H9 (cell line): ENCODE results near the gene ZNF341. TPM values are rescaled to one million over a fixed set of nuclear protein-coding genes. Genes with fewer than 3 reads are reported as not detected.

Source experiments
- DNase-seq: peaks from one replicate; pipeline ENCODE4 v3.0.0-alpha.2; 2017
- H2AFZ ChIP-seq: one replicate; pipeline ENCODE4 v1.6.1; 2013; ENCODE audit warnings: mild to moderate bottlenecking, low read length, control low read depth, moderate library complexity
- H2AK5ac ChIP-seq: 2 replicates; pipeline ENCODE4 v1.6.1; 2013; ENCODE audit warnings: low read length, control low read depth, mixed read lengths; ENCODE audit not compliant: insufficient read length
- H2BK120ac ChIP-seq: one replicate; pipeline ENCODE4 v1.6.1; 2013; ENCODE audit warnings: low read depth, mild to moderate bottlenecking, low read length, control low read depth, inconsistent platforms; ENCODE audit not compliant: poor library complexity, severe bottlenecking
- H2BK12ac ChIP-seq: 2 replicates; pipeline ENCODE4 v1.6.1; 2013; ENCODE audit warnings: low read length, control low read depth, mixed read lengths, low read depth; ENCODE audit not compliant: insufficient read length
- H2BK15ac ChIP-seq: 2 replicates; pipeline ENCODE4 v1.6.1; 2013; ENCODE audit warnings: low read depth, low read length, control low read depth
- H2BK20ac ChIP-seq: one replicate; pipeline ENCODE4 v1.6.1; 2013; ENCODE audit warnings: low read depth, mild to moderate bottlenecking, low read length, control low read depth, inconsistent platforms; ENCODE audit not compliant: poor library complexity, severe bottlenecking
- H2BK5ac ChIP-seq: 2 replicates; pipeline ENCODE4 v1.6.1; 2013; ENCODE audit warnings: low read length, control low read depth, mixed read lengths; ENCODE audit not compliant: insufficient read length
- H3K14ac ChIP-seq: 2 replicates; pipeline ENCODE4 v1.6.1; 2013; ENCODE audit warnings: low read length, control low read depth; ENCODE audit not compliant: insufficient read depth
- H3K18ac ChIP-seq: 2 replicates; pipeline ENCODE4 v1.6.1; 2013; ENCODE audit warnings: low read depth, mild to moderate bottlenecking, mixed read lengths, low read length, control low read depth; ENCODE audit not compliant: insufficient read length
- H3K23ac ChIP-seq: 2 replicates; pipeline ENCODE4 v1.6.1; 2013; ENCODE audit warnings: low read length, control low read depth, mixed read lengths, low read depth; ENCODE audit not compliant: insufficient read length
- H3K23me2 ChIP-seq: 2 replicates; pipeline ENCODE4 v1.6.1; 2013; ENCODE audit warnings: low read depth, mild to moderate bottlenecking, mixed read lengths, low read length, control low read depth; ENCODE audit not compliant: insufficient read length, poor library complexity, severe bottlenecking
- H3K27ac ChIP-seq: 2 replicates; pipeline ENCODE4 v1.5.1; 2013; ENCODE audit warnings: low read length, control low read depth, mixed read lengths, low read depth; ENCODE audit not compliant: insufficient read length
- H3K27me3 ChIP-seq: 2 replicates; pipeline ENCODE4 v1.6.1; 2013; ENCODE audit warnings: low read length, control low read depth, inconsistent platforms; ENCODE audit not compliant: insufficient read depth
- H3K4ac ChIP-seq: 2 replicates; pipeline ENCODE4 v1.6.1; 2013; ENCODE audit warnings: low read depth, mild to moderate bottlenecking, control low read depth, inconsistent platforms, low read length, moderate library complexity
- H3K4me1 ChIP-seq: 2 replicates; pipeline ENCODE4 v1.6.1; 2013; ENCODE audit warnings: low read length, control low read depth, inconsistent platforms; ENCODE audit not compliant: insufficient read depth
- H3K4me2 ChIP-seq: 2 replicates; pipeline ENCODE4 v1.6.1; 2013; ENCODE audit warnings: low read length, control low read depth, mixed read lengths; ENCODE audit not compliant: insufficient read length, insufficient read depth
- H3K56ac ChIP-seq: 2 replicates; pipeline ENCODE4 v1.6.1; 2013; ENCODE audit warnings: low read depth, mild to moderate bottlenecking, mixed read lengths, low read length, control low read depth; ENCODE audit not compliant: insufficient read length
- H3K79me1 ChIP-seq: 2 replicates; pipeline ENCODE4 v1.6.1; 2013; ENCODE audit warnings: low read depth, mild to moderate bottlenecking, moderate library complexity, low read length, control low read depth, inconsistent platforms; ENCODE audit not compliant: insufficient read depth, poor library complexity, severe bottlenecking
- H3K79me2 ChIP-seq: 2 replicates; pipeline ENCODE4 v1.6.1; 2013; ENCODE audit warnings: low read length, control low read depth, inconsistent platforms; ENCODE audit not compliant: insufficient read depth
- H3K9ac ChIP-seq: 2 replicates; pipeline ENCODE4 v1.6.1; 2013; ENCODE audit warnings: low read length, control low read depth, mixed read lengths; ENCODE audit not compliant: insufficient read length; ENCODE audit errors: extremely low read depth
- H3K9me3 ChIP-seq: one replicate; pipeline ENCODE4 v1.6.1; 2013; ENCODE audit warnings: low read depth, low read length, inconsistent platforms; ENCODE audit not compliant: control insufficient read depth
- H3T11ph ChIP-seq: one replicate; pipeline ENCODE4 v1.6.1; 2013; ENCODE audit warnings: mild to moderate bottlenecking, low read length, control low read depth, inconsistent platforms
- H4K20me1 ChIP-seq: one replicate; pipeline ENCODE4 v1.6.1; 2013; ENCODE audit not compliant: control insufficient read depth, insufficient read length, insufficient read depth
- H4K5ac ChIP-seq: 2 replicates; pipeline ENCODE4 v1.6.1; 2013; ENCODE audit warnings: low read depth, mild to moderate bottlenecking, mixed read lengths, low read length, control low read depth; ENCODE audit not compliant: insufficient read length
- H4K8ac ChIP-seq: replicated peaks from 2 replicates; pipeline ENCODE4 v1.6.1; 2013; ENCODE audit warnings: low read length, control low read depth, mixed read lengths, low read depth; ENCODE audit not compliant: insufficient read length
- H4K91ac ChIP-seq: 2 replicates; pipeline ENCODE4 v1.6.1; 2013; ENCODE audit warnings: low read depth, mild to moderate bottlenecking, moderate library complexity, mixed read lengths, low read length, control low read depth; ENCODE audit not compliant: insufficient read length
- H3K27ac Mint-ChIP-seq, 3 experiments: 2 replicates in 2 of 3; 3 replicates in 1 of 3; pipeline ENCODE4 v1.8.0; 2020 to 2021; ENCODE audit warnings: mixed read lengths in 3 of 3, mild to moderate bottlenecking in 1 of 3, moderate library complexity in 1 of 3
- H3K27me3 Mint-ChIP-seq: 2 replicates; pipeline ENCODE4 v1.8.0; 2021; ENCODE audit warnings: low read depth, mild to moderate bottlenecking, moderate library complexity, mixed read lengths
- H3K36me3 Mint-ChIP-seq, 3 experiments: 2 replicates in 2 of 3; 3 replicates in 1 of 3; pipeline ENCODE4 v1.8.0; 2020 to 2021; ENCODE audit warnings: low read depth in 3 of 3, mixed read lengths in 3 of 3; ENCODE audit not compliant: insufficient read depth in 1 of 3
- H3K4me1 Mint-ChIP-seq, 2 experiments: 2 replicates each; pipeline ENCODE4 v1.8.0; 2020; ENCODE audit warnings: mixed read lengths in 2 of 2
- H3K4me3 Mint-ChIP-seq, 2 experiments: 2 replicates in 1 of 2; 3 replicates in 1 of 2; pipeline ENCODE4 v1.8.0; 2020 to 2021; ENCODE audit warnings: mild to moderate bottlenecking in 2 of 2, mixed read lengths in 2 of 2, moderate library complexity in 1 of 2
- H3K9me3 Mint-ChIP-seq, 2 experiments: 2 replicates in 1 of 2; 3 replicates in 1 of 2; pipeline ENCODE4 v1.8.0; 2020; ENCODE audit warnings: mild to moderate bottlenecking in 2 of 2, mixed read lengths in 2 of 2, moderate library complexity in 1 of 2
- WGBS: extraction: QIAGEN DNeasy Blood & Tissue Kit; methylation state at CpG from one replicate; pipeline ENCODE4 v1.1.7; 2013; ENCODE audit warnings: missing lambda C conversion rate, low lambda C conversion rate, mixed read lengths; ENCODE audit not compliant: insufficient read length; ENCODE audit errors: extremely low coverage; 5-methylcytosine and 5-hydroxymethylcytosine counted together
- total RNA-seq: library from RNA; stranded (reverse); gene quantifications from 2 replicates; pipeline ENCODE4 v1.2.1, GENCODE V29; 2021
- TF ChIP-seq, protein P1 (sequence below): fragments of 200-600 bp; sonication (generic); conservative IDR thresholded peaks from 3 replicates; pipeline ENCODE4 v1.8.0; 2021; ENCODE audit warnings: antibody characterized with exemption, mild to moderate bottlenecking

ZNF341 gene
- total RNA-seq, 1 experiment from 2014 or later = 5.2 TPM

DNA sequence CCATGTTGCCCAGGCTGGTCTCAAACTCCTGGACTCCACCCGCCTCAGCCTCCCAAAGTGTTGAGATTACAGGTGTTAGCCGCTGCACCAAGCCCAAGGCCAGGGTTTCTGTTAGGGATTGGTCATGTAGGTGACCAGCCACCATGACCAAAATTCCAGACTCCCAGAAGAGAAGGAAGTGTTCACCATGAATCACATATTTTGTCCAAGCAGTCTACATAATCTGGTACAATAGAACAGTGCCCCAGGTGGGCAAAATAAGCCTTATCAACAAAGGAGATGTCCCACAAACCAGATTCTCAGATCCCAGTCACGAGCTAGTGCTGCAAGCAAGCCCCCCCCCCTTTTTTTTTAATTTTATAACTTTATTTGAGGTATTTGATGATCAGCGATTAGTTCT lies 20.0 kb downstream of the ZNF341 start:
- no peaks in the 10 kb centered on the region for H3K79me2 ChIP-seq
- no peaks in the 10 kb centered on the region for H3K9me3 Mint-ChIP-seq
- H3K27ac ChIP-seq = no peak overlapping the region
- no peak overlapping the region for H4K91ac ChIP-seq
- H4K5ac ChIP-seq = no peak overlapping the region
- H2BK20ac ChIP-seq = no peak overlapping the region
- H3K4me1 ChIP-seq = no peaks in the 10 kb centered on the region; the same call in 1 of the 2 replicates
- no peaks in the 10 kb centered on the region for H3K79me1 ChIP-seq
- no peak overlapping the region for H2AK5ac ChIP-seq
- no peak overlapping the region for H2BK15ac ChIP-seq
- H3K23me2 ChIP-seq = no peaks in the 10 kb centered on the region
- no peak overlapping the region for H3K56ac ChIP-seq
- H3K9me3 ChIP-seq = no peaks in the 10 kb centered on the region
- no peak overlapping the region for H2AFZ ChIP-seq
- H3K18ac ChIP-seq = no peak overlapping the region
- H3K4me3 Mint-ChIP-seq = no peak overlapping the region
- H3K9ac ChIP-seq = no peak overlapping the region
- H3K27me3 Mint-ChIP-seq = no peaks in the 10 kb centered on the region
- H3K4me2 ChIP-seq = no peak overlapping the region
- TF ChIP-seq, protein P1, sequence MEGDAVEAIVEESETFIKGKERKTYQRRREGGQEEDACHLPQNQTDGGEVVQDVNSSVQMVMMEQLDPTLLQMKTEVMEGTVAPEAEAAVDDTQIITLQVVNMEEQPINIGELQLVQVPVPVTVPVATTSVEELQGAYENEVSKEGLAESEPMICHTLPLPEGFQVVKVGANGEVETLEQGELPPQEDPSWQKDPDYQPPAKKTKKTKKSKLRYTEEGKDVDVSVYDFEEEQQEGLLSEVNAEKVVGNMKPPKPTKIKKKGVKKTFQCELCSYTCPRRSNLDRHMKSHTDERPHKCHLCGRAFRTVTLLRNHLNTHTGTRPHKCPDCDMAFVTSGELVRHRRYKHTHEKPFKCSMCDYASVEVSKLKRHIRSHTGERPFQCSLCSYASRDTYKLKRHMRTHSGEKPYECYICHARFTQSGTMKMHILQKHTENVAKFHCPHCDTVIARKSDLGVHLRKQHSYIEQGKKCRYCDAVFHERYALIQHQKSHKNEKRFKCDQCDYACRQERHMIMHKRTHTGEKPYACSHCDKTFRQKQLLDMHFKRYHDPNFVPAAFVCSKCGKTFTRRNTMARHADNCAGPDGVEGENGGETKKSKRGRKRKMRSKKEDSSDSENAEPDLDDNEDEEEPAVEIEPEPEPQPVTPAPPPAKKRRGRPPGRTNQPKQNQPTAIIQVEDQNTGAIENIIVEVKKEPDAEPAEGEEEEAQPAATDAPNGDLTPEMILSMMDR = no peak
- no peak overlapping the region for H3K27ac Mint-ChIP-seq
- peaks cover 5 to 51% (median 14%) of the 10 kb centered on the region in 3 experiments; a peak in 6 of 7 replicates for H3K36me3 Mint-ChIP-seq
- H2BK12ac ChIP-seq = no peak overlapping the region
- WGBS = no CpG with 5 or more reads among the region's 4 CpGs
- no peak overlapping the region for H3K4ac ChIP-seq
- no peaks in the 10 kb centered on the region for H4K20me1 ChIP-seq
- H2BK120ac ChIP-seq = no peak overlapping the region
- no peaks in the 10 kb centered on the region for H3K27me3 ChIP-seq
- no peak overlapping the region for H2BK5ac ChIP-seq
- H3K4me1 Mint-ChIP-seq = peaks cover 11 to 13% of the 10 kb centered on the region in 2 experiments
- no peak overlapping the region for H3K23ac ChIP-seq
- no peak overlapping the region for H3K14ac ChIP-seq
- H3T11ph ChIP-seq = no peak overlapping the region
- no peak for DNase-seq
- H4K8ac ChIP-seq = no peak overlapping the region
